Thyroid gland (tissue), 4 donors: ENCODE results near the gene NOX5. TPM values are rescaled to one million over a fixed set of nuclear protein-coding genes. Genes with fewer than 3 reads are reported as not detected.

ENCODE experiments used
- DNase-seq, 2 donors: peaks; one replicate each; pipeline ENCODE4 v3.0.0-alpha.2; 2019
- H3K27ac ChIP-seq, 3 donors: fragments of 200-600 bp; sonication (generic); 1 replicate in 2 of 3; 2 replicates in 1 of 3; pipeline ENCODE4 v1.5.1; 2016 to 2019; ENCODE audit warnings: mild to moderate bottlenecking in 1 of 3, moderate library complexity in 1 of 3
- H3K27me3 ChIP-seq: fragments of 200-600 bp; sonication (generic); one replicate; pipeline ENCODE4 v1.5.1; 2019
- H3K36me3 ChIP-seq, 2 donors: fragments of 200-600 bp; sonication (generic); one replicate each; pipeline ENCODE4 v1.5.1; 2016 to 2019
- H3K4me1 ChIP-seq, 2 donors: fragments of 200-600 bp; sonication (generic); one replicate each; pipeline ENCODE4 v1.5.1; 2017 to 2019
- H3K4me3 ChIP-seq, 3 donors: fragments of 200-600 bp; sonication (generic); replicated peaks in 1 of 3; 1 replicate in 2 of 3; 2 replicates in 1 of 3; pipeline ENCODE4 v1.5.1; 2016; ENCODE audit warnings: mild to moderate bottlenecking in 1 of 3
- H3K9me3 ChIP-seq: fragments of 200-600 bp; sonication (generic); one replicate; pipeline ENCODE4 v1.5.1; 2017
- POLR2A ChIP-seq, 2 donors: fragments of 450-650 bp; IDR thresholded peaks; one replicate each; pipeline ENCODE4 v1.6.1; 2017; ENCODE audit warnings: antibody characterized with exemption in 2 of 2, mild to moderate bottlenecking in 2 of 2, moderate library complexity in 1 of 2
- WGBS, 2 donors: methylation state at CpG; one replicate each; pipeline ENCODE4 v1.1.5; 2017; 5-methylcytosine and 5-hydroxymethylcytosine counted together
- intact Hi-C: fragments of 100-400 bp; cut with DNase I; formaldehyde crosslinking; loops from one replicate; pipeline ENCODE4 v1.15.1; 2023
- total RNA-seq, 4 donors: library from RNA; depleted of rRNA; stranded (reverse); fragments of >200 nt; gene quantifications; one replicate each; pipeline ENCODE4 v1.2.3, GENCODE V29; 2016
- TF ChIP-seq, protein P1 (sequence below), 6 experiments: fragments of 200-600 bp in 3 of 6; fragments of 450-650 bp in 3 of 6; sonication (generic) in 3 of 6; IDR thresholded peaks; one replicate each; pipeline ENCODE4 v1.5.1; 2016 to 2019; ENCODE audit warnings: antibody characterized with exemption in 6 of 6, mild to moderate bottlenecking in 2 of 6, inconsistent platforms in 1 of 6, moderate library complexity in 1 of 6

NOX5 gene
- total RNA-seq, 4 donors from 2014 or later: 0.22 to 0.88 (median 0.50) TPM

DNA sequence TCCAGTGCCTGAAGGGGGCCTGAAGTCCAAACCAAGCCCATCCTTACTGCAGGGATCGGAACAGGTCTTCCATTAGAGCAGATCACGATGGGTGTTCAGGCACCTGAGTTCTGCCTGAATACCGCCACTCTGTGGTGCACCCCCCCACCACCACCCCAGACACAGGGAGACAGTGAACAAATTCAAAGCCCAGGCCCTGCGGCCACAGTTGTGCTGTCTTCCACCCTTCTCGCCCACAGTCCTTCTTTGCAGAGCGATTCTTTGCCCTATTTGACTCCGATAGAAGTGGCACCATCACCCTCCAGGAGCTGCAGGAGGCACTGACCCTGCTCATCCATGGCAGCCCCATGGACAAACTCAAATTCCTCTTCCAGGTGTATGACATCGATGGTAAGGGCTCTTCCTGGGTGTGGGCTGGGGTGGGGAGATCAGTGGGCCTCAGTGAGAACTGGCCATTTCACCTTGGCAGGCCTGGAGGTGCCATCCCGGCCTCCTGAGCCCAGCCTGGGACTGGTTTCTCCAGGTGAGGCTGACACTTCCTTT, 13.6 kb downstream of the NOX5 start:
- intact Hi-C loops: no loop called here
- Histone ChIP-seq H3K4me1 (peaks cover 0 to 5% of the 10 kb centered on the region in 2 donors), H3K36me3 (no peaks in the 10 kb centered on the region), H3K9me3 (no peaks in the 10 kb centered on the region), H3K27ac (no peak overlapping the region), H3K4me3 (no peak overlapping the region), H3K27me3 (no peaks in the 10 kb centered on the region)
- DNase-seq: no peak
- WGBS, 2 donors: 92 to 95% methylated on average over 9 of the region's 9 CpGs
- TF ChIP-seq, protein P1, sequence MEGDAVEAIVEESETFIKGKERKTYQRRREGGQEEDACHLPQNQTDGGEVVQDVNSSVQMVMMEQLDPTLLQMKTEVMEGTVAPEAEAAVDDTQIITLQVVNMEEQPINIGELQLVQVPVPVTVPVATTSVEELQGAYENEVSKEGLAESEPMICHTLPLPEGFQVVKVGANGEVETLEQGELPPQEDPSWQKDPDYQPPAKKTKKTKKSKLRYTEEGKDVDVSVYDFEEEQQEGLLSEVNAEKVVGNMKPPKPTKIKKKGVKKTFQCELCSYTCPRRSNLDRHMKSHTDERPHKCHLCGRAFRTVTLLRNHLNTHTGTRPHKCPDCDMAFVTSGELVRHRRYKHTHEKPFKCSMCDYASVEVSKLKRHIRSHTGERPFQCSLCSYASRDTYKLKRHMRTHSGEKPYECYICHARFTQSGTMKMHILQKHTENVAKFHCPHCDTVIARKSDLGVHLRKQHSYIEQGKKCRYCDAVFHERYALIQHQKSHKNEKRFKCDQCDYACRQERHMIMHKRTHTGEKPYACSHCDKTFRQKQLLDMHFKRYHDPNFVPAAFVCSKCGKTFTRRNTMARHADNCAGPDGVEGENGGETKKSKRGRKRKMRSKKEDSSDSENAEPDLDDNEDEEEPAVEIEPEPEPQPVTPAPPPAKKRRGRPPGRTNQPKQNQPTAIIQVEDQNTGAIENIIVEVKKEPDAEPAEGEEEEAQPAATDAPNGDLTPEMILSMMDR (IDR thresholded peaks at IDR 0.05): no peak
- TF ChIP-seq POLR2A (IDR thresholded peaks at IDR 0.05): no peak

DNA sequence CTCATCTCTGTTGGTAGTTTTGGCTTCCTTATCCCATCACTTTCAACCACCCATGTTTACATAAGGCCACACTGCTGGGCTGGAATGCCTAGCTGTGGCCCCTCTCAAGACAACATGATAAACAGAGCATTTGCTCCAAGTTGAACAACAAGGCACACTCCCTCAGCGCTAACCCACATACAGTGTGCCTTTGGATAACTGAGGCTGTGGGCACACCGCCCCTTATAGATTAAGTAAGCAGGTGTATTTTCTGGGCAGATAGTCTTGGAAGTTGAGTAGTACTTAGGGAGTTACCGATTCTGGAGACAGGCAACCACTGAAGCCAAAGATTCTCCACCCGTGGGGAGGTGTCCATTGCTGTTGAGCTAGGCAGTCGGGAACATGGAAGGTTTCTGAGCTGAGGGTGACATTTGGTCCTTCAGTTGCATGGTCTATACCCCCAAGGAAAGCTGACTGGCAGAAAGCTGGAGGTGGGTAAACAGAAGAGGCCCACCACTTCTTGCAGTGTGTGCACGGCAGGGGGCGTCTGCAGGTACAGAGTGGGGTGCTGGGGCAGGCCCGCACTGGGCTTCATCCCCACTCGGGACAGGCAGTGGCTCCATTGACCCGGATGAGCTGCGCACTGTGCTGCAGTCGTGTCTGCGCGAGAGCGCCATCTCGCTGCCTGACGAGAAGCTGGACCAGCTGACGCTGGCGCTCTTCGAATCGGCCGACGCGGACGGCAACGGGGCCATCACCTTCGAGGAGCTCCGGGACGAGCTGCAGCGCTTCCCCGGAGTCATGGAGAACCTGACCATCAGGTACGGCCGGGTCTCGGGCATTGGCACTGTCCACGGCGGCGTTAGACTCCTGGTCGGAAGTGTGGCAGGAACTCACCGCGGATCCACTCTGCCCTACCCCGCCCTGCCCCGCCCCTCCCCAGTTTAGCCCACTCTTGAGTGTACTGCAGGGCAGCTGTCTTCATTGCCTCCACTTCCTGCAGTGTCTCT, 16.8 kb downstream of the NOX5 start:
- H3K27me3 ChIP-seq: no peaks in the 10 kb centered on the region
- no peak overlapping the region for H3K27ac ChIP-seq
- TF ChIP-seq POLR2A (IDR thresholded peaks at IDR 0.05): no peak
- TF ChIP-seq, protein P1 (IDR thresholded peaks at IDR 0.05): peak in 2 of 6 experiments; percentile 43 to 50
- peaks cover 0 to 5% of the 10 kb centered on the region in 2 donors for H3K4me1 ChIP-seq
- intact Hi-C loops: no loop called here
- peak overlapping the region in 1 of 3 donors; percentile 23 for H3K4me3 ChIP-seq
- no peaks in the 10 kb centered on the region for H3K36me3 ChIP-seq
- DNase-seq: peak; percentile 40 to 44
- WGBS, 2 donors: 24 to 59% methylated on average over 8 to 23 of the region's 42 CpGs
- no peaks in the 10 kb centered on the region for H3K9me3 ChIP-seq

DNA sequence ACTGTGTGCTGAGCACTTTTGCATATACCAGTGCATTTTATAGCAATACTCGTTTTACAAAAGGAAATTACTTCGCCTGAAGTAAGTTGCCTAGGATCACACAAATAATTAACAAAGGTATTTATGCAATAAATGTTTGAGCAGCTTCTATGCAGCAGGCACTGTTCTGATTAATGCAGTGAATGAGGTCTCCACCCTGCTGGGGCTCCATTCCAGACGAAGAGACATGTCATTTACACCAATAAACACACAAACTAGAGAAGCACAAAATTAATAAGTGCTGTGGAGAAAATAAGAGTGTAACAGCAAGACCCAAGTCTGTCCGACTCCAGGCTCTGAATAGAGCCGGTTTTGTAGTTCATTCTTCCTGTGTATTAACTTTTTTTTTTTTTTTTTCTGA, 17.5 kb downstream of the NOX5 start:
- H3K36me3 ChIP-seq: no peaks in the 10 kb centered on the region
- H3K27ac ChIP-seq: no peak overlapping the region
- no peak overlapping the region for H3K4me3 ChIP-seq
- H3K9me3 ChIP-seq: no peaks in the 10 kb centered on the region
- TF ChIP-seq, protein P1 (IDR thresholded peaks at IDR 0.05): no peak
- no peak for TF ChIP-seq POLR2A (IDR thresholded peaks at IDR 0.05)
- H3K27me3 ChIP-seq: no peaks in the 10 kb centered on the region
- DNase-seq: no peak
- WGBS, 2 donors: 61 to 62% methylated on average over 5 of the region's 5 CpGs
- intact Hi-C loops: no loop called here
- peaks cover 0 to 5% of the 10 kb centered on the region in 2 donors for H3K4me1 ChIP-seq

DNA sequence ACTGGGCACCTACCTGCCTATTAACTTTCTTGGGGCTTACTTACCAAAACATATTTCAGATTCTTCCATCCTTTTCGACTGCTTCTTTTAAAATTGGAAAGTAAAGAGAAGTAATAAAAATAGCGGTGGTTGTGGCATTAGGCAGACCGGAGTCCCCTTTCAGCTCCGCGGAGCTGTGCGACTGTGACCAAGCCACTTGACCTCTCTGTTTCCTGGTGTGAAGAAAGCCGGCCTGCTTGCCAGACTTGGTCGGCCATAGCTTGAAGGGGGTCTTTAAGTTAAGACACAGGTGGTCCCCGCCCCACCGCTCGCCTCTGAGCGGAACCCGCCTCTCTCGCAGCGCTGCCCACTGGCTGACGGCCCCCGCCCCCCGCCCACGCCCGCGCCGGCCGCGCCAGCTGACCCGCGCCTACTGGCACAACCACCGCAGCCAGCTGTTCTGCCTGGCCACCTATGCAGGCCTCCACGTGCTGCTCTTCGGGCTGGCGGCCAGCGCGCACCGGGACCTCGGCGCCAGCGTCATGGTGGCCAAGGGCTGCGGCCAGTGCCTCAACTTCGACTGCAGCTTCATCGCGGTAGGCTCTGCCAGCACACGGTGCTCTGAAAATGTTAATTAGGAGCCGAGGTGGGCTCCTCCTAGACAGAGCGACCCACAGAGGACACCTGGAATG, 18.3 kb downstream of the NOX5 start:
- no peaks in the 10 kb centered on the region for H3K36me3 ChIP-seq
- no peaks in the 10 kb centered on the region for H3K9me3 ChIP-seq
- intact Hi-C loops: no loop called here
- no peak for DNase-seq
- 88 to 93% methylated on average over 22 to 34 of the region's 43 CpGs for WGBS, 2 donors
- no peak overlapping the region for H3K4me3 ChIP-seq
- no peaks in the 10 kb centered on the region for H3K27me3 ChIP-seq
- no peak overlapping the region for H3K27ac ChIP-seq
- peaks cover 0 to 5% of the 10 kb centered on the region in 2 donors for H3K4me1 ChIP-seq
- TF ChIP-seq, protein P1 (IDR thresholded peaks at IDR 0.05): no peak
- TF ChIP-seq POLR2A (IDR thresholded peaks at IDR 0.05): no peak
